ENCODE measurements around the gene MAP3K21.
A peak's percentile ranks its signal among the peaks of the same experiment; 100 is the strongest.

The MAP3K21 gene

DNA sequence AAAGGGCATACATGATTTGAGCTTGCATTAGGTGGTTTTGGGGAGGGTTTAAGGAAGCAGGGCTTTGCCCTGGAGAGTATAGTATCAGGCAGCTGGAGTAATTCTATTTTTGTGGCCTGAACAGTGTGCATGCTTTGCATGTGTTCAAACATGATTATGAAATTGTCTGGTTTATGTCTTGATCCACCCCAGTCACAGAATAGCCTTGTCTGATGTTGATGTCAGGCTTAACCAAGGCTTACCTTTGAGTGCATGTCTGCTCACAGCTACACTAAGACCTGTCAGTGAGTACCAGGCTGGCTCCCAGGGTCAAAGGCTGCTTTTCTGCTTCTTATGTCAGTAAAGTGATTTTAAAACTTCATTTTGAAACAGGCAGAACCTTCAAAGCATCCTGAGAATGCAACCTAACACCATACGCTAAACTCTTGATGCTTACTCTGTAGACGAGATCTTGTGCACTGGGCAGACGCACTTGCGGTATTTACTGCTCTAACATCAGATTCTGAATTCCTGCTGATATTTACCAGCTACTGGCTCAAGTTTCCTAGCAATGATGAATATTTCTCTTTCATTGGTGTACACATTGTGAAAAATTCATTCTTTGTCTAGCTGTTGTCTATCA lies 78.9 kb downstream of the MAP3K21 start:
- no peak for TF ChIP-seq ZFX (IDR thresholded peaks at IDR 0.05)
- TF ChIP-seq, protein P1, sequence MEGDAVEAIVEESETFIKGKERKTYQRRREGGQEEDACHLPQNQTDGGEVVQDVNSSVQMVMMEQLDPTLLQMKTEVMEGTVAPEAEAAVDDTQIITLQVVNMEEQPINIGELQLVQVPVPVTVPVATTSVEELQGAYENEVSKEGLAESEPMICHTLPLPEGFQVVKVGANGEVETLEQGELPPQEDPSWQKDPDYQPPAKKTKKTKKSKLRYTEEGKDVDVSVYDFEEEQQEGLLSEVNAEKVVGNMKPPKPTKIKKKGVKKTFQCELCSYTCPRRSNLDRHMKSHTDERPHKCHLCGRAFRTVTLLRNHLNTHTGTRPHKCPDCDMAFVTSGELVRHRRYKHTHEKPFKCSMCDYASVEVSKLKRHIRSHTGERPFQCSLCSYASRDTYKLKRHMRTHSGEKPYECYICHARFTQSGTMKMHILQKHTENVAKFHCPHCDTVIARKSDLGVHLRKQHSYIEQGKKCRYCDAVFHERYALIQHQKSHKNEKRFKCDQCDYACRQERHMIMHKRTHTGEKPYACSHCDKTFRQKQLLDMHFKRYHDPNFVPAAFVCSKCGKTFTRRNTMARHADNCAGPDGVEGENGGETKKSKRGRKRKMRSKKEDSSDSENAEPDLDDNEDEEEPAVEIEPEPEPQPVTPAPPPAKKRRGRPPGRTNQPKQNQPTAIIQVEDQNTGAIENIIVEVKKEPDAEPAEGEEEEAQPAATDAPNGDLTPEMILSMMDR (conservative IDR thresholded peaks at IDR 0.05): no peak
- no peak overlapping the region for H3K27ac ChIP-seq

DNA sequence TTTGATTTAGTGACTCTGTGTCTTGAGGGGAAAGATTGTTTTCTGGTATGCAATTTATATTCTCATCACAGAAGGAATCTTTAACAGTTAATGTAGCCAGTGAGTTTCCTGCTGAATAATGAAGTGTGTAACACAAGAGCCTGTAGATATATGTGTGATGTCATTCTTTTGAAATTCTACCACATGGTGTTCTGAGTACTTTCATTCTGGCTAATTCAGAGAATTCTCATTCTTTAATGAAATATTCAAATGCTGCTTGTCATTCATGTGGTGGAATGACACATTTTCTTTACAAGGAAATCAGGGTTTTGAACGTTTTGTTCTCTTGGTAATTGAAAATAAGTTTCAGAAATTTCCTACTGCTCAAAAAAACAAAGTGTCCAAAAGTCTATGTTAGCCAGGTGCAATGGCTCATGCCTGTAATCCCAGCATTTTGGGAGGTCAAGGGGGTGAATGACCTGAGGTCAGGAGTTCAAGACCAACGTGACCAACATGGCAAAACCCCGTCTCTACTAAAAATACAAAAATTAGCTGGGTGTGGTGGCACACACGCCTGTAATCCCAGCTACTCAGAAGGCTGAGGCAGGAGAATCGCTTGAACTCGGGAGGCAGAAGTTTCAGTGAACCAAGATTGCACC lies 79.6 kb downstream of the MAP3K21 start:
- H3K27ac ChIP-seq: no peak overlapping the region
- TF ChIP-seq, protein P1 (conservative IDR thresholded peaks at IDR 0.05): no peak
- no peak for TF ChIP-seq ZFX (IDR thresholded peaks at IDR 0.05)

DNA sequence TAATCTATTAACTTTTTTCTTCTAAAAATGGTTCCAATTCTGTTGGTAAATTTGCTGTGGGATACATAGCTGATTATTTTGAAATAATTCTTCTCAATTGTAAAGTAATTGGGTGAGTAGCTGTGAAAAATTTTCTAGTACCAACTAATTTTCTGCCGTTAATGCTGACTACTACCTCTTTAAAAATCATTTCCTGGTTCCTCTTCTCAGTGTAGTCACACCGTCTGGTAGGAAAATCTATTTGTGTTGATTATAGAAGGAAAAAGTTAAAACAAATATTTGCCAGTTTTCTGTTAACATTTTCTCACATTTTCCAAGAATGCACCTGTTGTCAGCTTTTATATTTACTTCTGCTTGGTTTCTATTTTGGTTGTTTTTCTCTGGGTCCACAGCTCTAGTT lies 82.0 kb downstream of the MAP3K21 start:
- TF ChIP-seq, protein P1 (conservative IDR thresholded peaks at IDR 0.05): no peak
- TF ChIP-seq ZFX (IDR thresholded peaks at IDR 0.05): no peak
- H3K27ac ChIP-seq: no peak overlapping the region

DNA sequence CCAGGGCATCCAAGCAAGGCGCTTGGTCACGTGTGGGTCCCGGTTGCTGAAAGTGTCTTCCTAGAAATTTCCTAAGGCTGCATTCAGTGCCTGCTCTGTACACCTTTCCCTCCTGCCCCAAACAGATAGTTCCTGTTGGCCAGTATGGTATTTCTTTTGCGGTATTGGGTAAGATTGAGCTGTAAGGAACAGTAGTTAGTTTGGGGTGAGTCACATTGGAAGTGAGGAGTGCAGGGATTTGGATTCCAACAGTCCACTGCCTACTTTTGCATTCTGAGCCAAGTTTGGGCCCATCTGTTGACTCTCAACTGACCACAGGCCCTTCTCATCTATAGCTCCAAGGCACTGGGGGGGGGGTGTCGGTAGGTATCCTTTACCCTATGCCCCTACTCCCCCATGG lies 83.4 kb downstream of the MAP3K21 start:
- no peak for TF ChIP-seq ZFX (IDR thresholded peaks at IDR 0.05)
- TF ChIP-seq, protein P1 (conservative IDR thresholded peaks at IDR 0.05): no peak
- no peak overlapping the region for H3K27ac ChIP-seq

DNA sequence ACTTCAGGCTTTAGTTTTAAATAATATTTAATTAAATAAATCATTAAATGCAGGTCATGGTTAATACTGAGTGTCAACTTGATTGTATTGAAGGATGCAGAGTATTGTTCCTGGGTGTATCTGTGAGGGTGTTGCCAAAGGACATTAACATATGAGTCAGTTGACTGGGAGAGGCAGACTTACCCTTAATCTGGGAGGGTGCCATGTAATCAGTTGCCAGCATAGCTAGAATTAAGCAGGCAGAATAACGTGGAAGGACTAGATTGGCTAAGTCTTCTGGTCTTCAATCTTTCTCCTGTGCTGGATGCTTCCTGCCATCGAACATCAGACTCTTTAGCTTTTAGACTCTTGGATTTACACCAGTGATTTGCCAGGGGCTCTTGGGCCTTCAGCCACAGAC lies 85.3 kb downstream of the MAP3K21 start:
- TF ChIP-seq ZFX (IDR thresholded peaks at IDR 0.05): no peak
- TF ChIP-seq, protein P1 (conservative IDR thresholded peaks at IDR 0.05): no peak
- H3K27ac ChIP-seq: no peak overlapping the region

DNA sequence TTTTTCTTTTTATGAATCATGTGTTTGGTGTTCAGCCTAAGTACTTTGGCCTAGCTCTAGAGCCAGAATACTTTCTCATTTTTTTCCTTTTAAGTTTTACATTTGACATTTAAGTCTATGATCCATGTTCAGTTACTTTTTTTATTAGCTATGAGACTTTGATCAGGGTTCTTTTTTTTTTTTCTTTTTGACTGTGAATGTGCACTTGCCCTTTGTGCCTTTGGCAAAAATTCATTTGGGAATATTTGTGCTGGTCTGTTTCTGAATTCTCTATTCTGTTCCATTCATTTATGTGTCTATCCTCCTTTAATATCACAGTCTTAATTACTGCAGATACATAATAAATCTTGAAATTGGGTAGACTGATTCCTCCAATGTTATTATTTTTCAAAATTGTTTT lies 93.8 kb downstream of the MAP3K21 start:
- no peak for TF ChIP-seq ZFX (IDR thresholded peaks at IDR 0.05)
- TF ChIP-seq, protein P1 (conservative IDR thresholded peaks at IDR 0.05): no peak
- no peak overlapping the region for H3K27ac ChIP-seq

DNA sequence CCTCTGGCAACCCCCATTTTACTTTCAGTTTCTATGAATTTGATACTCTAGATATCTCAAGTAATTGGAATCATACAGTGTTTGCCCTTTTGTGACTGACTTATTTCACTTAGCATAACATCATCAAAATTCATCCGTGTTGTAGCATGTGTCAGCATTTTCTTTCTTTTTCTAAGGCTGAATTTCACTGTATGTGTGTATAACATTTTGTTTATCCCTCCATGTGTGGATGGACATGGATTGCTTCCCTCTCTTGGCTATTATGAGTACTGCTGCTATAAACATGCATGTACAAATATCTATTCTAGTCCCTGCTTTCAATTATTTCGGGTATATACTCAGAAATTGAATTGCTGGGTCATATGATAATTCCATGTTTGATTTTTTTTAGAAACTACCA lies 97.3 kb downstream of the MAP3K21 start:
- no peak overlapping the region for H3K27ac ChIP-seq
- TF ChIP-seq, protein P1 (conservative IDR thresholded peaks at IDR 0.05): peak; percentile 44
- TF ChIP-seq ZFX (IDR thresholded peaks at IDR 0.05): no peak
